PC-3 (cell line): ENCODE results near the gene EXOC8. TPM values are rescaled to one million over a fixed set of nuclear protein-coding genes. Genes with fewer than 3 reads are reported as not detected.

Experiments
- ATAC-seq: fragments of 200-7000 bp; cut with Tn5 transposase; 2 replicates; pipeline ENCODE4 v1.9.1; 2020; ENCODE audit warnings: mild to moderate bottlenecking, moderate library complexity
- BruUV-seq: library from RNA; stranded (reverse); fragments of 400-500 nt; replicated peaks from 2 replicates; lab custom pipeline; 2021; lab: Mats Ljungman, UMichigan
- CTCF ChIA-PET: fragments of 300-600 bp; sonication (Branson Sonifier 250); formaldehyde crosslinking; loops from one replicate; lab custom pipeline; 2022; ENCODE audit warnings: antibody characterized with exemption; lab: Charles Lee
- POLR2A ChIA-PET: fragments of 300-600 bp; sonication (Branson Sonifier 250); formaldehyde crosslinking; loops from one replicate; lab custom pipeline; 2022; ENCODE audit warnings: antibody characterized with exemption; ENCODE audit not compliant: unreplicated experiment; lab: Charles Lee
- DNase-seq: peaks from one replicate; pipeline ENCODE4 v3.0.0-alpha.2; 2015
- H2AFZ ChIP-seq: fragments of 300-600 bp; sonication (generic); 2 replicates; pipeline ENCODE4 v1.6.0; 2016; ENCODE audit warnings: antibody characterized with exemption, low read length
- H3F3A ChIP-seq: fragments of 300-600 bp; sonication (generic); one replicate; pipeline ENCODE4 v1.6.0; 2017; ENCODE audit warnings: antibody characterized with exemption, low read length, control low read depth, mild to moderate bottlenecking; ENCODE audit not compliant: unreplicated experiment
- H3K27ac ChIP-seq: fragments of 300-600 bp; sonication (generic); 2 replicates; pipeline ENCODE4 v1.5.1; 2016; ENCODE audit warnings: mild to moderate bottlenecking, low read length
- H3K27me3 ChIP-seq: fragments of 300-600 bp; sonication (generic); 2 replicates; pipeline ENCODE4 v1.6.1; 2016; ENCODE audit warnings: low read length, mixed read lengths
- H3K36me3 ChIP-seq: fragments of 300-600 bp; sonication (generic); 2 replicates; pipeline ENCODE4 v1.6.1; 2016; ENCODE audit warnings: low read depth, mixed run types, low read length, mixed read lengths
- H3K4me1 ChIP-seq: fragments of 300-600 bp; sonication (generic); 2 replicates; pipeline ENCODE4 v1.5.1; 2016; ENCODE audit warnings: low read length; ENCODE audit not compliant: insufficient read depth
- H3K4me2 ChIP-seq: fragments of 300-600 bp; sonication (generic); 2 replicates; pipeline ENCODE4 v1.6.0; 2016; ENCODE audit warnings: low read length
- H3K4me3 ChIP-seq: fragments of 300-600 bp; sonication (generic); 2 replicates; pipeline ENCODE4 v1.5.1; 2016; ENCODE audit warnings: mild to moderate bottlenecking, low read length, mixed read lengths
- H3K79me2 ChIP-seq: fragments of 300-600 bp; sonication (generic); 2 replicates; pipeline ENCODE4 v1.6.1; 2017; ENCODE audit warnings: low read length, mixed read lengths
- H3K9ac ChIP-seq: fragments of 300-600 bp; sonication (generic); 2 replicates; pipeline ENCODE4 v1.6.0; 2016; ENCODE audit warnings: mild to moderate bottlenecking, low read length
- H3K9me2 ChIP-seq: fragments of 300-600 bp; sonication (generic); replicated peaks from 2 replicates; pipeline ENCODE4 v1.6.1; 2016; ENCODE audit warnings: mixed run types, low read length, mixed read lengths
- H3K9me3 ChIP-seq: fragments of 300-600 bp; sonication (generic); 2 replicates; pipeline ENCODE4 v1.6.1; 2016; ENCODE audit warnings: low read length, mixed read lengths
- H4K20me1 ChIP-seq: fragments of 300-600 bp; sonication (generic); 2 replicates; pipeline ENCODE4 v1.6.1; 2016; ENCODE audit warnings: low read length, mixed read lengths
- CTCF ChIP-seq: fragments of 300-600 bp; sonication (generic); conservative IDR thresholded peaks from 2 replicates; pipeline ENCODE4 v1.5.1; 2017; ENCODE audit warnings: antibody characterized with exemption, low read depth, mild to moderate bottlenecking, low read length
- EZH2 ChIP-seq: fragments of 300-600 bp; sonication (generic); IDR thresholded peaks from one replicate; pipeline ENCODE4 v1.6.1; 2017; ENCODE audit warnings: antibody characterized with exemption, mild to moderate bottlenecking, low read length; ENCODE audit not compliant: unreplicated experiment
- EZH2phosphoT487 ChIP-seq: fragments of 300-600 bp; sonication (generic); IDR thresholded peaks from 2 replicates; pipeline ENCODE4 v1.6.1; 2018; ENCODE audit warnings: mild to moderate bottlenecking, antibody characterized with exemption, low read length, borderline replicate concordance
- intact Hi-C: fragments of 100-400 bp; cut with micrococcal nuclease; formaldehyde crosslinking; loops from 2 replicates; pipeline ENCODE4 v1.9.0; 2023
- total RNA-seq: library from RNA; depleted of rRNA; stranded (reverse); fragments of >200 nt; gene quantifications from 2 replicates; pipeline ENCODE4 v1.2.3, GENCODE V29; 2014

The EXOC8 gene
- total RNA-seq, 1 experiment from 2014 or later, result 14.0 TPM

- intact Hi-C loops, result no loop called here
- no peak overlapping the region for H3K4me2 ChIP-seq
These were observed 44.8 kb upstream of the EXOC8 start for GRCh38 chr1:231382426-231382825.

DNA sequence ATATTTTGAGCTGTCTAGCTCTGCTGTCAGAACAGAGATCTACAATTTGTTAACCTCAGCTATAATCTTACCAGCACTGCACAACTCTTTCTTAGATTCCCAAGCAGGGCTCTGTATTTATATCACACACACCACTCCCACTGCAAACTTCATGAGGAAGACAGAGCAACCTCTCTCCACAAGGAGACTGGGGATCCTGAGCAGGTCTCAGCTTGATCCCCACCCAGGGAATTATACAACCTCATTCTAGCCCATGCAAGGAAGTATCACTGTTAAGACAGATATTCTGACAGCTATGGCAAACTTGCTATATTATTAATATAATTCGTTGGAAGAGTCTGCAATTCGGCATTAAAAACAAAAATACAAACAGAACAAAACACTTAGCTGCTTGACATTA lies 44.1 kb upstream of the EXOC8 start:
- ChIA-PET CTCF (no interaction called here), POLR2A (no interaction called here)
- peaks cover 5% of the 10 kb centered on the region for H3F3A ChIP-seq
- H3K27me3 ChIP-seq, result no peaks in the 10 kb centered on the region
- H3K36me3 ChIP-seq, result no peaks in the 10 kb centered on the region
- no peak overlapping the region for H2AFZ ChIP-seq
- no peaks in the 10 kb centered on the region for H3K9me3 ChIP-seq
- peaks cover 24% of the 10 kb centered on the region for H3K4me1 ChIP-seq
- BruUV-seq, result no TSS peak
- TF ChIP-seq EZH2phosphoT487, result no peak
- TF ChIP-seq CTCF, result no peak
- no peak for TF ChIP-seq EZH2
- no peak for DNase-seq
- H3K27ac ChIP-seq, result no peak overlapping the region
- no peak overlapping the region for H3K9ac ChIP-seq
- peaks cover 12% of the 10 kb centered on the region; the same call in 1 of the 2 replicates for H4K20me1 ChIP-seq
- no peak for ATAC-seq
- no peak overlapping the region for H3K4me3 ChIP-seq
- no peak overlapping the region for H3K4me2 ChIP-seq
- H3K9me2 ChIP-seq, result no peaks in the 10 kb centered on the region
- peaks cover 90% of the 10 kb centered on the region for H3K79me2 ChIP-seq
- intact Hi-C loops, result no loop called here

More at GRCh38 chr1:231382426-231382825, 44.8 kb upstream of the EXOC8 start:
- Histone ChIP-seq H3K4me3 (no peak overlapping the region), H2AFZ (no peak overlapping the region), H3F3A (peaks cover 5% of the 10 kb centered on the region), H3K4me1 (peaks cover 25% of the 10 kb centered on the region), H3K27ac (no peak overlapping the region), H4K20me1 (peaks cover 12% of the 10 kb centered on the region; the same call in 1 of the 2 replicates), H3K9ac (no peak overlapping the region), H3K36me3 (no peaks in the 10 kb centered on the region), H3K27me3 (no peaks in the 10 kb centered on the region), H3K79me2 (peaks cover 90% of the 10 kb centered on the region), H3K9me2 (no peaks in the 10 kb centered on the region), H3K9me3 (no peaks in the 10 kb centered on the region)
- TF ChIP-seq EZH2phosphoT487, result no peak
- TF ChIP-seq EZH2, result no peak
- no peak for TF ChIP-seq CTCF
- DNase-seq (no peak), ATAC-seq (no peak)
- no TSS peak for BruUV-seq
- CTCF ChIA-PET, result no interaction called here
- POLR2A ChIA-PET, result no interaction called here

GRCh38 chr1:231376875-231377549 lies 39.4 kb upstream of the EXOC8 start:
- peak; percentile 20 for DNase-seq
- Histone ChIP-seq H3K79me2 (peaks cover 70% of the 10 kb centered on the region), H3K4me3 (no peak overlapping the region), H3F3A (no peaks in the 10 kb centered on the region), H3K27me3 (no peaks in the 10 kb centered on the region), H3K9me2 (no peaks in the 10 kb centered on the region), H2AFZ (no peak overlapping the region), H3K36me3 (no peaks in the 10 kb centered on the region), H3K9me3 (no peaks in the 10 kb centered on the region), H3K9ac (no peak overlapping the region), H3K4me2 (no peak overlapping the region), H4K20me1 (peaks cover 10% of the 10 kb centered on the region; the same call in 1 of the 2 replicates), H3K4me1 (no peaks in the 10 kb centered on the region; the same call in 1 of the 2 replicates), H3K27ac (no peak overlapping the region)
- ChIA-PET CTCF (no interaction called here), POLR2A (no interaction called here)
- no peak for TF ChIP-seq CTCF
- no peak for TF ChIP-seq EZH2phosphoT487
- no peak for TF ChIP-seq EZH2
- BruUV-seq, result no TSS peak
- intact Hi-C loops, result no loop called here
- 0 out of 2 replicates have a peak, but pooled peaks have one; percentile 27 for ATAC-seq
